SK-MEL-5 (cell line): Measurements from ENCODE around the gene PACSIN3. TPM values are rescaled to one million over a fixed set of nuclear protein-coding genes. Genes with fewer than 3 reads are reported as not detected.
A peak's percentile ranks its signal among the peaks of the same experiment; 100 is the strongest.

ENCODE experiments used
- DNase-seq: peaks from one replicate; pipeline ENCODE4 v3.0.0-alpha.2; 2016; ENCODE audit warnings: low read depth, low spot score
- in situ Hi-C: cut with HindIII; loops from 2 replicates; pipeline ENCODE4 v1.10.0; 2016; ENCODE audit warnings: low sequenced_read_pairs, high pct_unique_total_duplicates, low pct_unique_long_range_greater_than_20kb
- total RNA-seq: library from RNA; depleted of rRNA; stranded (reverse); fragments of >200 nt; shearing (Covaris generic); gene quantifications from 2 replicates; pipeline ENCODE4 v1.2.3, GENCODE V29; 2014

The PACSIN3 gene
- total RNA-seq, 1 experiment from 2014 or later: 36.3 TPM

DNA sequence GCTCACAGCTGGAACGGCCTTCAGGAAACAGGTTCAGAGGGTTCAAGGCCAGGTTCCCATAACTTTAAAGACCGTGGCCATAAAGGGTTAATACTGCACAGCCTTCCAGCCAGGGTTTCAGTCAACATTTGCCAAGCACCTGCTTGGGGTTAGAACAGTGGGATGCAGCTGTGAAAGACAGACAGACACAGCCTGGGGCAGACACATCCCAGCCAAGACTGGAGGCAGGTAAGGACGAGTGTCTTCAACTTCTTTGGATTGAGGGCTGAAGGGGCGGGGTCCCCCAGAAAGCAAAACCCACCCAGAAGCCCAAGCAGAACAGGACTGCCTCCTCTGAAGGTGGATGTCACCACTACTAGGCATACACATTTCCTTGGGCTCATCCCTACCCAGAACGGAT is 23.8 kb downstream of the PACSIN3 start:
- no peak for DNase-seq
- in situ Hi-C loops: no loop called here

DNA sequence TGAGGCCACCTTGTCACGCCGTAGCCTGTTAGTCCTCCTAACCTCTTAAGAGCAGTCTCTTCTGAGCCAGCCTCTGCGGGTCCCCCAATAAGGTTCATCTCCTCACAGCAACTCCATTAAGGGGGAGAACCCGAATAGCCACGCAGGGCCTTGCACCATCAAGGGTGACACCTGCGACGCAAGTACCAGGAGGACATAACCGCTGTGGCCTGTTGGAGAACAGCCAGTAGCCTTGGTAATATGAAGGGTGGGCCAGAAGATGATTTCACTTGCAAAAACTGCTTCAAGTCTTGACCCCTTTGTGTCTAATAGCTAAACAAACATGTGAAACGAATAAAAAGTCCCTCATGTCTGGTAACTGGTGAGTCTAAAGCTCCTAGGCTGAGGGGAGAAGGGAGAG is 24.3 kb downstream of the PACSIN3 start:
- in situ Hi-C loops: no loop called here
- DNase-seq: no peak

DNA sequence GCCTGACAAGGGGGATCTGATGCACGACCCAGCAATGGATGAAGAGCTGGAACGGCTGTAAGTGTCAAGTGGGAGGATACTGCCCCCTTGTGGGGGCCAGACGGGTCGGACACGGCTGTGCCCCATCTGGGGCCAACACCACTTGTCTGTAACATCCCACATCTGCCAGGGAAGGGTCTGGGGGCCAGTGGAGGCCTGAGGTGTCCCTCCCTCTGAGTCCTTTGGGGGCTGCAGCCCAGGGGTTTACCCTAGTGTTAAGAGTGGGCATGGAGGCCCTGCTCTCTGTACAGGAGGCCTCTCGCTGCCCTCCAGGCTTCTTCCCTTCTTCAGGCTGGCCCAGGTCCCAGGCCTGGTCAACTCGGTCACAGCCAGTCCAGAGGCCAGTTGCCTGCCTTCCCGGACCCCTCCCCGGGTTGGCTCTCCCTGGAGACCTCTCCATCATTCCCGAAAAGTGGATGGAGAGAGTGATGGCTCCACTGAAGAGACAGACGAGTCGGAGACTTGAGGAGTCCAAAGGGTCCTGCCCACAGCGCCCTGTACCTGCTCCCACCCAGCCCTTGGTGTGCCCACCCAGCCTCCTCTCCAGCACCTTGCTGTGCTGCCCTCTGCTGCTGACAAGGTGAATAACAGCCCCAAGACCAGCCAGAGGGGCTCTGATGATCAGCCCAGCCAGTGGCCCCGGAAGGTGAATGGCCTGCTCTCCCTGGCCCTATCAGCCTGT is 24.9 kb downstream of the PACSIN3 start:
- in situ Hi-C loops: no loop called here
- peak; percentile 78 for DNase-seq

DNA sequence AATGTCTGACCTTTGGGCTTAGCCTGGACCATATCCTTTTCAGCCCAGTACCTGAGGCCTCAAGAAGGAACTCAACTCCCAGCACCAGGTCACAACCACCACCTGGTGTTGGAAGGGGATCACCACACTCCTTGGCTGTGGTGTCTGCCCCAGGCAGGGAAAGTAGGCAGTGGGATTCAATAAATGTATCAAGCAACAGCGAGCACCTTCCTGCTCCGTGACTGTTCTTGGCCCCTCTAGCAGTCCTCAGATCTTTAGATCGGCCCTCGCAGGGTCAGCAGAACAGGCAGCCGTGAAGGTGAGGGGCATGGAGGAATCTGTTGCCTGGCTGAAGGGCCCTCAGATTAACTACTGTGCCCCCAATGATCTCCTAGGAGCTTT is 25.5 kb downstream of the PACSIN3 start:
- no peak for DNase-seq
- in situ Hi-C loops: no loop called here

DNA sequence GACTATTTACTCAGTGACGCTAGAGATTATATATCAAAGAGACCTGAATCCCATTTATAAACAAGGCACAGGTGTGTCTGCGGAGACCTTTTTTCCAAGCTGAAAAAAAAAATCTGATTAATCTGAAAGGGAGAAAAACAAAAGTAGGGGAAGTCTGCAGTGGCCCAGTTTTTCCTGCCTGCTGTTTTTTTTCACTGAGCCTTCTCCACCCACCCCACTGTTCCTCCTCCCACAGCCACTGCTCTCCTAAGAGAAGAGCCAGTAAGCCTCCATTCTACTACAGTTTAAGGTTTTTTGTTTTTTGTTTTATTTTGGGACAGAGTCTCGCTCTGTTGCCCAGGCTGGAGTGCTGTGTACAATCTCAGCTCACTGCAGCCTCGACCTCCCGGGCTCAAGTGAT is 28.0 kb downstream of the PACSIN3 start:
- no peak for DNase-seq
- in situ Hi-C loops: no loop called here

DNA sequence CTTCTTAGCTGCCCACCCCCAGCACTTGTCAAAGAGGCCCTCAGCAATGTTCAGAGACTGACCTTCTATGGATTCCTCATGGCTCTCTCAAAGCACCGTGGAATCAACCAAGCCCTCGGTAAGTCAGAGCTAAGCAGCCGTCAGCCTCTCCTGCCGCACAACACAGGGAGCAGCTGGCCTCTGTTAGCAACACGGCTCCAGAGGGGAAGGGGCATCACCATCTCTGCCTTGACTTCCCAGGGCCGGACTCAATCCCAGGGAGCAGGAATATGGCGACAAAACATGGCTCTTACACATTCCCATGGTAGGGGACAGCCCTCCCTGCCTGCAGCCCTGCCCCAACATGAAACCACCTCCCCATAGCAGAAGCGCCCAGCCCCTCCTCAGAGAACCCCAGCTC is 28.4 kb downstream of the PACSIN3 start:
- in situ Hi-C loops: no loop called here
- DNase-seq: no peak

DNA sequence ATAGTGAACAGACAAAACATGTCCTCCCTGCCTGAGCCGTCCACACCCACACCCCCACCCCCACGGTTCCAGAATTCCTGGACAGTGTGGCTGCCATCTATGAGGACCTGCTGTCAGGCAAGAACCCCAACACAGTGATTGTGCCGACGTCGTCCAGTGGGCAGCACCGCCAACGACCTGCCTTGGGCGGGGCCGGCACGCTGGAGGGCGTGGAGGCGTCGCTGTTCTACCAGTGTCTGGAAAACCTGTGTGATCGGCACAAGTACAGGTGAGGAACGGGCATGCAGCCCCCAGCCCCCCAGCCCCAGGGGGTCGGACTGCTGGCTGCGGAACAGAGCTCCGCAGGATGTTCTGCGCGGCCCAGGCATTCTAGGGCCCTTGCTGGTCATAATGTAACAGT is 29.3 kb downstream of the PACSIN3 start:
- in situ Hi-C loops: no loop called here
- no peak for DNase-seq

DNA sequence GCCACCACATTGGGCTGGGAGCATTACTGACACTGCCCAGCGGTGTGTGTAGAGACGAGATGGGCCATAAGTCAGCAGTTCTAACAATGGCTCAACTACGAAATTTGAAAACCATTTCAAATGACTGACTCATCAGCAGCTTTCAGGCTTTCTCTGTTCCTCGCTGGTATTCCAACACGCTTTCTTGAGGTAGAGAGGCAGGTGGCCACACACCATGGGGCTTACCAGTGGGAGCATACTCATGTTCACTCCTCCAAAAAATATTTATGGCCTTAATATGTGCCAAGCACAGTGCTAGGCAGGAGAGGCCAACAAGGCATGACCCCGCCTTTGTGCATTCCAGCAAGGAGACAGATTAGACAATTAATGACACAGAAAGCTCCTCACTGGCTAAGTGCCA is 29.9 kb downstream of the PACSIN3 start:
- in situ Hi-C loops: no loop called here
- no peak for DNase-seq

DNA sequence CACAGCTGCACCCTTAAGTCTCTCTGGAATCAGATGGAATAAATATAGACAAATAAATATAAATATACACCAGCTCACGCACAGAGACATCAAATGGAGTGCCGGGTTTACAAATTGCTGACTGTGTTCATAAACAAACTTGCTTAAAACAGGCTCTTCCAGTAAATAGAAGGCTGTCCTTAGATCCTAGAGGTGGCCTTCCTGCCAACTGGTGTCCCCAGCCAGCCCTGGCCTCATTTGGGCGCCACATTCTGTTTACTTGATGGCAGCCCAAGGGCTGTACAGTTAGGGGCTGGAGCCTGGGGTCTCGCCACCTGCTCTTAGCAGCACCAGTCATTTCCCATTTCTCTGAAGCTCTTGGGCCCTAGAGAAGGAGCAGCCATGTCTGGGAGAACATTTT is 30.4 kb downstream of the PACSIN3 start:
- DNase-seq: no peak
- in situ Hi-C loops: no loop called here

DNA sequence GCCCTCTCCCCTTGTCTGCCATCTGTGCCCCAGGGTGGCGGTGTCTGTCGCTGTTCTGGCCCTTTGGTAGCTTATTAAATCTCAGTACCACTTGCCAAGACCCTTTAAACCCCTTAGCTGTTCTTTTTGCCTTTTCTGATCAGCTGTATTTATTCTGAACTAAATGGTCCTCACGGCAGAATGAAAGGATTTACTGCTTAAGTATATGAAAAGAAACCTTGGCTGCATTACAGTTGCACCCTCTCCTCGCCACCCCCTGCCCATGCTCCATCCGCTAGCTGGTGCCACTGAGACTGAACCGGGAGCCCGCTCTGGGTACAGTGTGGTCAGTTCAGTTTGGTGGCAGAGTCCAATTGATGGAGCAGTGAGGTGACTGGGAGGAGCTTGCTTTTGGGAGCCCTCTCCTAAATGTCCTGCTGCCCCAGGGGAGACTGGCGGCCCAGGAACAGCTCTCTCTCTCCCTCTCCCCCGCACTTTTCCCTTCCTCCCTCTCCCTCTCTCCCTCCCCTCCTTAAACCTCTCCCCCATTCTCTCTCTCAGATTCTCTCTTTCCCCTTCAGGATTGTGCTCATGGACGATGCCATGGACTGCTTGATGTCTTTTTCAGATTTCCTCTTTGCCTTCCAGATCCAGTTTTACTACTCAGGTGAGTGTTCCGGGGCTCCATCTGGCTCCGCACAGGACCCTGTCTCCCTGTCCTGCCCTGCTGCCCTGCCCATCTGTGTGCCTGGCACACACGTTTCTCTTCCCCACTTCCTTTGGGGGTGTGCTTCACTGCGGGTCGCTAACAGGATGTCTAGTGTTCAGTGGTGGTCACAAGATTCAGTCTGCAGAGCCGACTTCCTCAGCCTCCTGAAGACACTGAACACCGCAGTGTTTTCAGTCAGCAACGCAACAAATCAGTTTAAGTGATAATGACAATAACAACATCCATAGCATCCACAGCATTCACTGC is 31.3 kb downstream of the PACSIN3 start:
- DNase-seq: peak; percentile 91
- in situ Hi-C loops: no loop called here

DNA sequence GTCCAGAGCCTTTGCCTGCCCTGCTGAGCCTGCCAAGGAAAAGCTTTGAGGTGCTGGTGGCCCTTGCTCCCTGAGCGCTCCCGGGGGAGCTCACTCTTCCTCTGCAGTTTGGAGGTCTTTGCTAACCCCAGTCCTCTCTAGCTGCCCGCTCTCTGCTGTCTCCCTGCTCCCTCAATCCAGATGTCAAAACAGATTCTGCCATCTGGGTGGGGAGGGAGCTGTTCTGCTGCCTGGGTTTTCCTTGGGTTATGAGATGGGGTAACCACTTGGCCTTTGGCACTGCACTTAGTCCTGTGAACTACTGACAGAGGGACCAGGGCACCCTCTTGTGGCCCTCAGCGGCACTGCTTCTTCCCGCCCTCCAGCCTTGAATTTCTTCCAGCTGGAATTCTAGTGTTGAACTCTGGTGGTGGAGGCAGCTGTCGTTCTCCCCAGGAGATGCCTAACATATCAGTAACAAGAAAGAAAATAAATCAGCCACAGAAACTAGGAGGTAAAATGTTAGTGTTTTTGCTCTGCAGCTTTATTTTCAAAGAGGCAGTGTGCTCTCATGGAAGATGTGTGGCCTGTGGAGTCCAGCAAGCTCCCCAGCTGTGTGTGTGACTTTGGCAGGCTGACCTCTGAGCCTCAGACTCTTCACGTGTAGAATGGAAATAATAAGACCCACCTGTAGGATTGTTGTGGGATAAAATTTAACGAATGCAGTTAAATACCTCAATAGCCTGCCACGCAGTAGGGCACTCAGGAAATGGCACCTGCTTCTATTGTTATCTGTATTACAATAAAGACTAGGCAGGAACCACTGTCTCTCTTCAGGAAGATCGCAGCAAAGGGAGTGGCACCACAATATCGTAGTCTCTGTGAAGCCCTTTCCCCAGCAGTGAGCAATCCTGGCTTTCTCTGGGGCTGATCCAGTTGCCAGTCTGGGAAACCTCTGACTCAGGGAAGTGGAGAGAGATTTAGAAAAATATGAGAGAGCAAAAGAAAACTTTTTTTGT is 33.0 kb downstream of the PACSIN3 start:
- in situ Hi-C loops: no loop called here
- DNase-seq: peak; percentile 84

DNA sequence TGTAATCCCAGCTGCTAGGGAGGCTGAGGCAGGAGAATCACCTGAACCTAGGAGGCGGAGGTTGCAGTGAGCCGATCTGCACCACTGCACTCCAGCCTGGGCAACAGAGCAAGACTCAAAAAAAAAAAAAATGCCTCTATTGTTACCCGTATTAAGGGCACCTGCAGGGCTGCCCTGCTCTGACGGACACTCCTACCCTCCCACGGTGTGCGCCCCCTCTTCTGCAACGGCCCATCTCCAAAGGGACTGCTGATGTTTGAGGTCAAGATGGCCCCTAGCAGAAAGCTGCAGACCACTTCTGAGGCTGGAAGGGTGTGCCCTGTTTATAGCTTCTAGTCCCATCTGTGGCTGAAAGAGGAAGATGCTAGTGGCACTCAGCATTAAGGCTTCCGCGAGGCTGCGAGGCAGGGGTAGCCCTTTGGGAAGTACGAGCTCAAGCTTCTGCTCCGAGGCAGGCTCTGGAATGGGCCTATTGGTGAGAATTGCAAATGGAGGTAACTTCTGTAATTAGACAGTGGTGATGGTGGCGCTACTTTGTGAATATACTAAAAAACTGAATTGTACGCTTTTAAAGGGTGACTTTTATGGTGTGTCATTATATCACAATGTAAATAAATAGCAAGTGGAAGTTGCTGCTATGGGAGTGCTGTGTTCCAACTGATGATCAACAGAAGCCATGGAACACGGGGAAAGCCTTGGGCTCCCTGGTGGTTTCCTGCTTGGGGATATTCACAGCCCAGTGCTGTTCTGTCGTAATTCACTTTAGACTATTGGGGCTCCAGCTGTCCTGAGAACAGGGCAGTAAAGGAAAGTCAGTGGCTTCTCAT is 33.9 kb downstream of the PACSIN3 start:
- in situ Hi-C loops: no loop called here

DNA sequence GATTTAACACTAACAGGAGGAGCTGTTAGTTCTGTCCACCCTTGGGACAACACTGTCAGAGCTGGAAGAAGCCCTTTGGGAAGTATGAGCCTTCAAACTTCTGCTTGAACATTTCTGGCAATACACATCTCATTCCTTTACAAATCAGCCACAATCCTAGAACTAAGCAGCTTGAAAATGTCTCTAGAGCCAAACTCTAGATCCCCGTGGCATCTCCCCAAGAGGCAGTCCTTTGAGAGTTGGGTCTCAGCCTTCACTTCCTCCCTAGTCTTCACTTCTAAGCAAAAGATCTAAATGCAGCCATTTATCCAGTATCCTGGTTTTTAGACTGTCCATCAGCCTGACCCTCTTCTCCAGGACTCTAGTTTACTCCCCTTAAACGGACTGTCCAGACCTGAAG is 36.5 kb downstream of the PACSIN3 start:
- in situ Hi-C loops: no loop called here
- no peak for DNase-seq

More for the DNA sequence above, 33.9 kb downstream of the PACSIN3 start:
- no peak for DNase-seq

DNA sequence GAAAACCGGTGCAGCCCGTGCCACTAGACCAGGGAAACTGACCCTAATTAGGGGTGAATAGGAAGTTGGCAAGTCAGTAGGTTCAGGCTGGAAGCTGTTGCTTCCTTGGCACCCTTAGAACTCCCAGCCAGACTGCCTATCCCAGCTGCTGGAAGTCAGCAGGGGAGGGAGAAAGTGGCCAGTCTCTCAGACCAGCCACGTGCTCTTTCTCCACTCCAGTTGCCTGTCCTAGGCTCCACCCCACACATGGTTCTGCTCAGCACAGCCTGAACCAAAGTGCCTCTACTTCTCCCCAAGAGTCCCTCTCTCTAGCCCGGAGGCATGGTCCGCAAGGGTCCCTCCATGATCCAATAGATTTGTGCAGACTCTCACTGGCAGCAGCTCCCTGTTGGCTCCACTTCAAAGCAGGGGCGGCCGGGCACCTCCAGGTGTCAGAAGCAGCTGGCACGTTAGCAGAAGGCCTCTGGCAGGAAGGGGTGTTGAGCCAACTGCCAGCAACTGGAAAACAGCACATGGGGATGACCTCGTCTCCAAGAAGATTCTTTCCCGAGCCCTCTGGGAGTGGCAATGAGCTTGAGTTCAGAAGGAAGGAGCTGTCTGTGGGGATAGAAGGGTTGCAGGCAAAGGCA is 37.2 kb downstream of the PACSIN3 start:
- DNase-seq: no peak
- in situ Hi-C loops: no loop called here

DNA sequence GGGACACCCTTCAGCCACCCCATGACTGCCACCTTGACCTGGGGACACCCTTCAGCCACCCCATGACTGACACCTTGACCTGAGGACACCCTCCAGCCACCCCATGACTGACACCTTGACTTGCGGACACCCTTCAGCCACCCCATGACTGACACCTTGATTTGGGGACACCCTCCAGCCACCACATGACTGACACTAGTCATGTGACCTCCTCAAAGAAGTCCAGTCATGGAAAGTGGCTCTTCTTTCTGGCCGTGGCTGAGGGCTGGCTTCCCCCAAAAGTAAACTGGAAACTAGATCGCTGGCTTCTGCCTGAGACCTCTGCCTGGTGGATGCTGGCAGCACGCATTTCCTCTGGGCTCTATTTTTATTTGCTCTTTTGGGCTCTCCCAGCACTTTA is 38.0 kb downstream of the PACSIN3 start:
- in situ Hi-C loops: no loop called here

DNA sequence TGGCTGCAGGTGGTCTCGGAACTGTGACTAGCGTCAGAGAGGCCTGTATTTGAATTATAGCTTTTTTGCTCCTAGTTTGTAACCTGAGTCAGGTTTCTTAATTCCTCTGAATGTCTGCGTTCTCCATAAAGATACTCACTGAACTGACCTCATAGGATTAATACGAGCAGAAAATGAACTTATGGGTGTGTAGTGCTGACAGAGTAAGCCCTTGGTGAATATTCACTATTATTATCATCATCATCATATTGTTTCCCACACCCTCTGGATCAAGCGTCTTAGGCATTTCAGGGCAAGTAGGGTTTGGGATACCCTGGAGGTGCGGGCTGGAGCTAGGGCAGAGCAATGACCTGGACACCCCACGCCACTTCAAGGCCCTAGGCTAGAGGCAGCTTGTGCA is 38.6 kb downstream of the PACSIN3 start:
- in situ Hi-C loops: no loop called here
- no peak for DNase-seq

More for the DNA sequence above, 38.0 kb downstream of the PACSIN3 start:
- no peak for DNase-seq

DNA sequence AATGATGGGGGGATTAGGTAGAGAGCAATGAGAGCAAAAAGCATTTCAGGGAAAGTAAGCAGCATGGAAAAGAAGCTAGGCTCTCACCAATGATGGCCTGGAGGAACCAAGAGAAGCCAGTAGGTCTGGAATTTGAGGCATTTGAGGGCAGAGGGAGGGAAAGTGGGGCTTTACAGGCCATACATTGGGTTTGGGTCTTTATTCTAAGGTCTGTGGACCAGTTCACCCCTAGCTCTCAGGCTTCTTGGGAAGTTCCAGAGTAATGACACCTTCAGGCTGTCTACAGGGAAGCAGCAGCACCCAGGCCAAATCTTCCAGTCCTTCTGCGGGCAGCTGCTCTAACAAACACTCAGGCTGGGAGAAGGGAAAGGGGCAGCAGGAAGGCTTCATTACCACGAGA is 39.0 kb downstream of the PACSIN3 start:
- no peak for DNase-seq
- in situ Hi-C loops: no loop called here
